IMR-90 (cell line): Measurements from ENCODE around the gene ZNRF3. TPM values are rescaled to one million over a fixed set of nuclear protein-coding genes. Genes with fewer than 3 reads are reported as not detected.

Experiments
- ATAC-seq: fragments of 200-7000 bp; cut with Tn5 transposase; 2 replicates; pipeline ENCODE4 v1.9.1; 2020; ENCODE audit warnings: low read depth, mild to moderate bottlenecking, moderate library complexity
- BruUV-seq: library from RNA; stranded (reverse); fragments of 400-500 nt; replicated peaks from 2 replicates; lab custom pipeline; 2021; lab: Mats Ljungman, UMichigan
- CTCF ChIA-PET: fragments of 300-600 bp; formaldehyde crosslinking; extraction: SDS; loops from one replicate; lab custom pipeline; 2021; ENCODE audit warnings: antibody characterized with exemption; lab: Yijun Ruan, JAX
- POLR2A ChIA-PET: fragments of 300-600 bp; sonication (Branson Sonifier 250); formaldehyde crosslinking; loops from one replicate; lab custom pipeline; 2022; ENCODE audit warnings: antibody characterized with exemption; ENCODE audit not compliant: unreplicated experiment; lab: Charles Lee
- DNase-seq: peaks from one replicate; pipeline ENCODE4 v3.0.0; 2013
- H2AFZ ChIP-seq: replicated peaks from 2 replicates; pipeline ENCODE3; 2013; ENCODE audit warnings: low read length, mild to moderate bottlenecking; ENCODE audit not compliant: poor library complexity
- H2AK5ac ChIP-seq: 2 replicates; pipeline ENCODE4 v1.6.1; 2013; ENCODE audit warnings: low read depth, low read length, inconsistent platforms
- H2AK9ac ChIP-seq: replicated peaks from 2 replicates; pipeline ENCODE3; 2013; ENCODE audit warnings: mild to moderate bottlenecking, low read depth, low read length, moderate library complexity; ENCODE audit not compliant: poor library complexity
- H2BK120ac ChIP-seq: 2 replicates; pipeline ENCODE4 v1.6.1; 2013; ENCODE audit warnings: low read depth, low read length, inconsistent platforms
- H2BK15ac ChIP-seq: 3 replicates; pipeline ENCODE4 v1.6.1; 2013; ENCODE audit warnings: low read depth, low read length, inconsistent platforms
- H2BK20ac ChIP-seq: 2 replicates; pipeline ENCODE4 v1.6.1; 2013; ENCODE audit warnings: low read depth, mild to moderate bottlenecking, inconsistent platforms, low read length, moderate library complexity
- H2BK5ac ChIP-seq: 2 replicates; pipeline ENCODE4 v1.6.1; 2013; ENCODE audit warnings: mild to moderate bottlenecking, low read depth, low read length, inconsistent platforms; ENCODE audit not compliant: poor library complexity, severe bottlenecking
- H3K14ac ChIP-seq: replicated peaks from 2 replicates; pipeline ENCODE4 v1.6.1; 2013; ENCODE audit warnings: low read depth, low read length, inconsistent platforms
- H3K18ac ChIP-seq: 2 replicates; pipeline ENCODE4 v1.6.1; 2013; ENCODE audit warnings: low read depth, low read length, control low read depth
- H3K23ac ChIP-seq: 2 replicates; pipeline ENCODE4 v1.6.1; 2013; ENCODE audit warnings: low read depth, low read length, inconsistent platforms
- H3K27ac ChIP-seq: 2 replicates; pipeline ENCODE4 v1.5.1; 2013; ENCODE audit warnings: mild to moderate bottlenecking, control low read depth, low read length; ENCODE audit not compliant: insufficient read depth
- H3K27me3 ChIP-seq: 2 replicates; pipeline ENCODE4 v1.6.1; 2013; ENCODE audit warnings: low read length; ENCODE audit not compliant: control insufficient read depth, insufficient read depth
- H3K36me3 ChIP-seq: 2 replicates; pipeline ENCODE4 v1.6.1; 2013; ENCODE audit warnings: low read length, mixed read lengths; ENCODE audit not compliant: control insufficient read depth, insufficient read depth
- H3K4ac ChIP-seq: 2 replicates; pipeline ENCODE4 v1.6.1; 2013; ENCODE audit warnings: low read depth, low read length, inconsistent platforms
- H3K4me1 ChIP-seq: 2 replicates; pipeline ENCODE4 v1.6.1; 2013; ENCODE audit warnings: low read length, mixed read lengths; ENCODE audit not compliant: control insufficient read depth, insufficient read depth
- H3K4me2 ChIP-seq: 2 replicates; pipeline ENCODE4 v1.6.1; 2013; ENCODE audit warnings: low read depth, mild to moderate bottlenecking, control low read depth, low read length, moderate library complexity
- H3K4me3 ChIP-seq: 2 replicates; pipeline ENCODE4 v1.5.1; 2013; ENCODE audit warnings: low read depth, mild to moderate bottlenecking, control low read depth, low read length, moderate library complexity; ENCODE audit not compliant: insufficient read depth
- H3K56ac ChIP-seq: 2 replicates; pipeline ENCODE4 v1.6.1; 2013; ENCODE audit warnings: low read length, inconsistent platforms; ENCODE audit not compliant: insufficient read depth; ENCODE audit errors: extremely low read depth
- H3K79me1 ChIP-seq, 2 experiments: 2 replicates each; pipeline ENCODE4 v1.6.1; 2013; ENCODE audit warnings: low read length in 2 of 2, inconsistent platforms in 1 of 2, low read depth in 1 of 2
- H3K9ac ChIP-seq: 2 replicates; pipeline ENCODE4 v1.6.1; 2013; ENCODE audit warnings: low read depth, low read length, control low read depth
- H3K9me1 ChIP-seq: 2 replicates; pipeline ENCODE4 v1.6.1; 2013; ENCODE audit warnings: low read length, inconsistent platforms; ENCODE audit not compliant: insufficient read depth
- H3K9me3 ChIP-seq: 2 replicates; pipeline ENCODE4 v1.6.1; 2013; ENCODE audit warnings: low read length; ENCODE audit not compliant: control insufficient read depth, insufficient read depth
- H4K20me1 ChIP-seq: 2 replicates; pipeline ENCODE4 v1.6.1; 2013; ENCODE audit warnings: low read length, inconsistent platforms; ENCODE audit not compliant: insufficient read depth
- H4K5ac ChIP-seq: 2 replicates; pipeline ENCODE4 v1.6.1; 2013; ENCODE audit warnings: mild to moderate bottlenecking, low read depth, low read length, control low read depth
- H4K8ac ChIP-seq, 2 experiments: 2 replicates each; pipeline ENCODE4 v1.6.1; 2013; ENCODE audit warnings: low read depth in 2 of 2, low read length in 2 of 2, control low read depth in 1 of 2, inconsistent platforms in 1 of 2
- H4K91ac ChIP-seq: 2 replicates; pipeline ENCODE4 v1.6.1; 2013; ENCODE audit warnings: low read depth, low read length, inconsistent platforms; ENCODE audit not compliant: insufficient read depth
- BHLHE40 ChIP-seq: fragments of 150-350 bp; IDR thresholded peaks from 2 replicates; pipeline ENCODE4 v1.6.1; 2016; ENCODE audit warnings: mild to moderate bottlenecking, low read depth, low read length
- CEBPB ChIP-seq: IDR thresholded peaks from 2 replicates; pipeline ENCODE4 v1.6.1; 2012; ENCODE audit warnings: low read depth, low read length, improper control_type of control experiment
- CHD1 ChIP-seq: IDR thresholded peaks from 2 replicates; pipeline ENCODE4 v1.6.1; 2012; ENCODE audit warnings: low read depth, low read length, improper control_type of control experiment
- CTCF ChIP-seq: conservative IDR thresholded peaks from 2 replicates; pipeline ENCODE4 v1.5.1; 2012; ENCODE audit warnings: mild to moderate bottlenecking, low read depth, low read length, improper control_type of control experiment
- ELK1 ChIP-seq: fragments of 150-350 bp; IDR thresholded peaks from 2 replicates; pipeline ENCODE4 v1.6.1; 2016; ENCODE audit warnings: low read depth, mild to moderate bottlenecking, low read length, moderate library complexity, borderline replicate concordance
- FOS ChIP-seq: fragments of 150-350 bp; IDR thresholded peaks from 2 replicates; pipeline ENCODE4 v1.6.1; 2016; ENCODE audit warnings: low read depth, low read length
- MAFK ChIP-seq: IDR thresholded peaks from 2 replicates; pipeline ENCODE4 v1.6.1; 2012; ENCODE audit warnings: low read depth, low read length, improper control_type of control experiment
- MAZ ChIP-seq: IDR thresholded peaks from 2 replicates; pipeline ENCODE4 v1.6.1; 2012; ENCODE audit warnings: low read depth, mild to moderate bottlenecking, low read length, improper control_type of control experiment, moderate library complexity, borderline replicate concordance
- MXI1 ChIP-seq: IDR thresholded peaks from 2 replicates; pipeline ENCODE4 v1.6.1; 2012; ENCODE audit warnings: low read depth, mild to moderate bottlenecking, low read length, moderate library complexity, borderline replicate concordance
- NFE2L2 ChIP-seq: fragments of 150-350 bp; IDR thresholded peaks from 2 replicates; pipeline ENCODE4 v1.6.1; 2016; ENCODE audit warnings: low read depth, mild to moderate bottlenecking, low read length
- POLR2A ChIP-seq: IDR thresholded peaks from 2 replicates; pipeline ENCODE4 v1.6.1; 2012; ENCODE audit warnings: mild to moderate bottlenecking, low read depth, low read length
- RAD21 ChIP-seq: IDR thresholded peaks from 2 replicates; pipeline ENCODE4 v1.6.1; 2012; ENCODE audit warnings: low read length, improper control_type of control experiment
- RCOR1 ChIP-seq: IDR thresholded peaks from 2 replicates; pipeline ENCODE4 v1.6.1; 2012; ENCODE audit warnings: mild to moderate bottlenecking, low read length, improper control_type of control experiment; ENCODE audit not compliant: insufficient replicate concordance
- RFX5 ChIP-seq: IDR thresholded peaks from 2 replicates; pipeline ENCODE4 v1.8.0; 2012; ENCODE audit warnings: low read depth, mild to moderate bottlenecking, low read length, moderate library complexity
- SMC3 ChIP-seq: fragments of 150-350 bp; IDR thresholded peaks from 2 replicates; pipeline ENCODE4 v1.6.1; 2016; ENCODE audit warnings: low read depth, mild to moderate bottlenecking, antibody characterized with exemption, low read length, moderate library complexity
- USF2 ChIP-seq: fragments of 150-350 bp; IDR thresholded peaks from 2 replicates; pipeline ENCODE4 v1.6.1; 2017; ENCODE audit warnings: mild to moderate bottlenecking, antibody characterized with exemption, low read length, low read depth
- WGBS, 2 experiments: methylation state at CpG; one replicate each; pipeline versions ENCODE4 v1.1.5 to v1.1.7; 2013; ENCODE audit warnings: missing lambda C conversion rate in 2 of 2; ENCODE audit not compliant: insufficient read length in 1 of 2; ENCODE audit errors: extremely low coverage in 2 of 2; 5-methylcytosine and 5-hydroxymethylcytosine counted together
- dilution Hi-C: fragments of 300-500 bp; cut with HindIII; formaldehyde crosslinking; loops from one replicate; pipeline ENCODE4 v1.14.3; 2018; ENCODE audit warnings: low sequenced_read_pairs; ENCODE audit not compliant: unreplicated experiment
- in situ Hi-C: fragments of 300-500 bp; cut with MboI; formaldehyde crosslinking; loops from 3 replicates; pipeline ENCODE4 v1.14.3; 2019; ENCODE audit warnings: low sequenced_read_pairs, inconsistent platforms, mixed read lengths
- intact Hi-C: fragments of 100-400 bp; cut with micrococcal nuclease; formaldehyde crosslinking; loops from 2 replicates; pipeline ENCODE4 v1.10.0; 2022
- polyA plus RNA-seq, 3 experiments: library from polyadenylated mRNA; depleted of rRNA; stranded (reverse); fragments of >200 nt; gene quantifications; 2 replicates each; pipeline ENCODE4 v1.2.3, GENCODE V29; 2012; ENCODE audit warnings: low replicate concordance in 1 of 3
- total RNA-seq: library from RNA; depleted of rRNA; stranded (reverse); fragments of >200 nt; gene quantifications from 2 replicates; pipeline ENCODE4 v1.2.3, GENCODE V29; 2012

The ZNRF3 gene
- total and polyA plus RNA-seq, 2 of the 4 experiments (the other 2 are of a cell fraction): 1.4 to 2.4 TPM

- ChIA-PET POLR2A (no interaction called here), CTCF (interaction anchor here (1.5 kb wide), 1 partner anchor 143 kb away, joined by 3 read pairs; no protein-coding TSS in a partner anchor)
Measured at GRCh38 chr22:28998681-28999080, 115.3 kb downstream of the ZNRF3 start.

More at GRCh38 chr22:28998681-28999080, 115.3 kb downstream of the ZNRF3 start:
- H2BK15ac ChIP-seq: no peak overlapping the region
- H3K27me3 ChIP-seq: no peaks in the 10 kb centered on the region
- H2BK20ac ChIP-seq: no peak overlapping the region
- no peak overlapping the region for H3K4ac ChIP-seq
- H3K4me2 ChIP-seq: no peak overlapping the region
- H3K9me1 ChIP-seq: no peaks in the 10 kb centered on the region; the same call in 1 of the 2 replicates
- H2BK5ac ChIP-seq: no peak overlapping the region
- H3K56ac ChIP-seq: no peak overlapping the region
- H4K91ac ChIP-seq: no peak overlapping the region
- no peak overlapping the region for H3K18ac ChIP-seq
- H3K4me1 ChIP-seq: no peaks in the 10 kb centered on the region
- no peaks in the 10 kb centered on the region; a peak in 1 of 4 replicates for H3K79me1 ChIP-seq
- no peak overlapping the region for H4K5ac ChIP-seq
- no peak overlapping the region for H4K8ac ChIP-seq
- H3K27ac ChIP-seq: no peak overlapping the region
- no peak overlapping the region for H3K9ac ChIP-seq
- H2AFZ ChIP-seq: no peak overlapping the region
- H2AK9ac ChIP-seq: no peak overlapping the region
- no peaks in the 10 kb centered on the region for H4K20me1 ChIP-seq
- no peak for ATAC-seq
- in situ Hi-C loops: no loop called here
- intact Hi-C loops: no loop called here
- TF ChIP-seq BHLHE40 (no peak), USF2 (no peak), MXI1 (no peak), MAZ (no peak), RAD21 (no peak), MAFK (no peak), RCOR1 (no peak), ELK1 (no peak), SMC3 (no peak), RFX5 (no peak), POLR2A (no peak), CTCF (no peak), NFE2L2 (no peak), CEBPB (no peak), FOS (no peak), CHD1 (no peak)
- H2BK120ac ChIP-seq: no peak overlapping the region
- no peak overlapping the region for H3K23ac ChIP-seq
- dilution Hi-C loops: no loop called here
- no peaks in the 10 kb centered on the region for H3K36me3 ChIP-seq
- no CpG with 5 or more reads among the region's 3 CpGs for WGBS, 2 experiments
- no peak overlapping the region for H3K4me3 ChIP-seq
- H2AK5ac ChIP-seq: no peak overlapping the region
- no peak overlapping the region for H3K14ac ChIP-seq
- DNase-seq: no peak
- H3K9me3 ChIP-seq: no peaks in the 10 kb centered on the region
- BruUV-seq: no TSS peak
